Medulla oblongata (tissue), 1 donor: Measurements from ENCODE around the gene NUDT3.
"Not testable (repeated sequence)": the region's sequence is repeated elsewhere in the genome, so short reads cannot be mapped to it uniquely, and the experiment has no call there.

Source experiments
- DNase-seq: peaks from one replicate; pipeline ENCODE4 v3.0.0-alpha.2; 2015; ENCODE audit errors: extremely low spot score

The NUDT3 gene

DNA sequence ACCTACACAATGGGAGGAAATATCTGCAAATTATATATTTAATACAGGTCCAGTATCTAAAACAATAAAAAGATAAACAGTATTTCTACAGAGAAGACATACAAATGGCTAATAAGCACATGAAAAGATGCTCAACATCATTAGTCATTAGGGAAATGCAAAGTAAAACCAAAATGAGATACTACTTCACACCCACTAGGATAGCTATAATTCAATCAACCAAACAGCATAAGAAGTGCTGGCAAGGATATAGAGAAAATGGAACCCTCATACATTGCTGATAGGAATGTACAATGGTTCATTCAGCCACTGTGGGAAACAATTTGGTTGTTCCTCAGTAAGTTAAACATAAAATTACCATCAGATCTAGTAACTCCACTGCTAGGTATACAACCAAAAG is 48.7 kb downstream of the NUDT3 start:
- no peak for DNase-seq

DNA sequence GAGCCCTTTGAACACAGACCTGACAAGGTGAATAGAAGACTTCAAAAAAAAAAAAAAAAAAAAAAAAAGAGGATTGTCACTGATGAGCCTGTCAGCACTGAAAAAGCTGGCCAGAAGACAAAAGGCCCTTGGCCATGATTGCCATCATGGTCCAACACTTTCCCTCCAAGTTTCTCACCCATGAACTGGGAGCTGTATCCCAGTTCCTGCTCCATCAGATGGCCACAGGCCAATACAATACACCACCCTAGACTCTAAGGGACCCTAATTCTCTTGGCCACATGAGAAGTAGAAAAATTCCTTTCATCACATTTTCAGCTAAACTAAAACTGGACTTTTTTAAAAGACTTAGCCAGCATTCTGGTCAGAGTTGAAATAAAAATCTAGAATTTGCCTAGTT is 50.2 kb downstream of the NUDT3 start:
- no peak for DNase-seq

DNA sequence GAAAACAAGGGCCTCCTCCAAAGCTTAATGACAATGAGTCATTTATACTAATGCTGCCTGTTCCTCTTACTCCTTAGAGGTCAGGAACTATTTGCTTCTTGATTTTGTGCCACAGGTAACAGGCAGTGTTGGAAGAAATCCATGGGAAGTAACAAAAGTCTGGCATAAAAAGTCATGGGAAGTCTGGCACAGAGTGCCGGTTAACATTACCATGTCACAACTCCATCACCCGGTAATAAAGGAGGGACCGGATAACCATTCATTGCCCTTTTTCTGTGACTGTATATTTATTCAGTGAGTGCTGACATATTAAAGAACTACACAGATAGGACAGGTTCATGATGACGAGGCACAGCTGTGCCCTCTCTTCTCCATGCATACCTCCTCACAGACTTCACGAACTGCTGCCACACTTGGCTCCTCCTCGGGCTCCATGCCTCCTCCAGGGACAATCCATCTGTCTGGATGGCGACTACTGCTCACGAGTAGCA is 50.9 kb downstream of the NUDT3 start:
- DNase-seq, result no peak

DNA sequence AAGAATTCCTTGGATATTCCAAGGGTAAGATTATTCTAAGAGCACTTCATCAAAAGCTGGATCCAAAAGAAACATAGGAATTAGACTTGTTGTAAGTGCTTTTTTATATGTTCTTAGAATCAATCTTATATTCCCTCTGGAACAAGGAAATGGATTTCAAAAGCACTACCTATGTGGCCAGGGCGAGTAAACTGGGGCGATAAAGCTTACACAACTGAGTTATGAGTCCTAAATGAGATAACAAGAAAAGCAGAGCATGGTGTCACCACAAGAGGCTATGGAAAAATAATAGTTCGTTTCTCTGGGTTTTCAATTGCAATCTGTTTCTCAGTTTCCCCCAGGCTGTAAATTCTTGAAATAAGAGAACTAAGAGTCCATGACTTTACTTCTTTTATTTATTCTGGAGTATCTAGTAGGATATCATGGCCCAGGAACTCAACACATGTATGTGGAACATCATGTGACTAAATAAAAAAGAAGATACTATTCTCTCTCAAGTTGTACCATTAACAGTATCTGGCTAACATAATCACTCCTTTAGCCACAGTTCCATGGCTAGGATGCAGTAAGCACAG is 51.5 kb downstream of the NUDT3 start:
- DNase-seq, result no peak

DNA sequence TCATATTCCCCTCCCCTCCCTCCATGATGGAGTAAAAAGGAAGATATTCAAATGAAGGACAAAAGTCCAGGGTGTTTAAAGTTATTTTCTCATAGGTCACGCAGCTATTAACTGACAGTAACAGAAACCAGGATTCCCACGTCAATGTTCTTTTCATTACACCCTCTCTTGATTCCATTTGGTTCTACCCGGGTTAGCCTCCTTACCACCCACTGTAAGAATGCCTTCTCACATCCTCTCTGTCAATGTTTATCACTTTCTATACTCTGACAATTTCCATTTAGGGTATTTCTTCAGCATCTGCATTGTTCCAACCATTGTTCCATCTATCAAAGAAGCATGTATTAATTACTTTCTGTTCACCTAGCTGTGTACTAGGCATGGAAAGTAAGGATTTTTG is 52.1 kb downstream of the NUDT3 start:
- no peak for DNase-seq

DNA sequence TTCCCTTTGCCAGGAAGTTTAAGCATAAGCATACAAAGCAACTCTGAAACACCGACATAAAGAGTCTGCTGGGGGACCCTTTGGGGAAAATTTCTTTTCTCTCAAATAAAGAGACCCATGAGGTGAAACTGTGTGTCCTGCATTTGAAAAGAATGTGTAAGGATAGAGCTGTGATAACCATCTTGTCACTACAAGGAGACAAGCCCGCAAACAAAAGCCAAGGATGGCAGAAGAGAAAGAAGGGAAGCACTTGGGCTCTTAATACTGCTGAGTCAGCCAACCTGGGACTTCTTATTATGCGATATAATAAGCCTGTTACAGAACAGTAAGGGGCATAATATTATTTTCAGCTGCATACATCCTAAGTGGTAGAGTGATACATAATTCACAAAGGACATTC is 52.5 kb downstream of the NUDT3 start:
- DNase-seq, result no peak

DNA sequence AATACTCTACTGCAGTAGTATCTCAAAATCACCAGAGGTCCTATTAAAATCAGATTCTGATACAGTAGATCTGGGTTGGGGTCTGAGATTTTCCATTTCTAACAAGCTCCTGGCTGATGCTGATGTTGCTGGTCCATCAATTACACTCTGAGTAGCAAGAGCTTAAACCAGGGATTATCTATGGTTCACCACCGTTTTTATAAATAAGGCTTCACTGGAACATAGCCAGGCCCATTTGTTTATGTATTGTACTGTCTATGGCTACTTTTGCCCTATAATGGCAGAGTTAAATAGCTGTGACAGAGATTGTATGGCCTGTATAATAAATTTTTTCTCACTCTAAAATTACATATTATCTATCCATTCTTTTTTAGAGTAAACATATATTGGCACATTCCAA is 53.0 kb downstream of the NUDT3 start:
- no peak for DNase-seq

DNA sequence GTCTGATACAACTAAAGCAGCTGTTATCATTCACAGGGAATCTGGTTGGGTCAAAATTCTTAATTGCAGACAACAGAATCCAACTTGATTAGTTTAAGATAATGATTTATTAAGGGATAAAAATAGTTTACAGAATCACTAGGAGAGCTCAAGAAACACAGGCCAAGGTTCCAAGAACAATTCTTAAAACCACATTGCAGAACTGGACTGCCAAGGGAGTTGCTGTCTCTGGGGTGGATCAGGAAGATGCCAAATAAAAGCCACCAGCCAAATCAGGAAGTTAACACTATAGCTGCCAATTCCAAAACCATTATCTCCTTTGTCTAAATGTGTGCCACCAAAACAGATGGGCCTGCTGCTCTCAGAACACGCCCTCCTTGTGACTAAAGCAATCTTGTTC is 53.7 kb downstream of the NUDT3 start:
- DNase-seq, result no peak

DNA sequence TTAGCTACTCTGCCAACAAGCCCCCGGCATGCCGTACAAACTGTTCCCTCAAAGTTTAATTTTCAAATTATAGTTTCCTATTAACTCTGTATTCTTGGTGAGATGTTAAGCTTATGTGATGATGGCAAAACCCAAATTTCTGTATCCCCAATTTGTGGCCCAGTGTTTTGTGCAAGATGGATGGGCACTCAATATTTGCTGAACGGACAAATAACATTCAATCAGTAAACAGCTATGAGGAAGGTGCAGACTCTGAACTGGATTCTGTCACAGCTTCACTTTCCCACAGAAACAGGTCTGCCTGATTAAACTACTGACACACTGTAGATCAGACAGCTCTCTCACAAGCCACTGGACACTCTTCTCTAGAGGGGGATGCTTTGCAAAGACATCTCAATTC is 54.1 kb downstream of the NUDT3 start:
- DNase-seq, result no peak

DNA sequence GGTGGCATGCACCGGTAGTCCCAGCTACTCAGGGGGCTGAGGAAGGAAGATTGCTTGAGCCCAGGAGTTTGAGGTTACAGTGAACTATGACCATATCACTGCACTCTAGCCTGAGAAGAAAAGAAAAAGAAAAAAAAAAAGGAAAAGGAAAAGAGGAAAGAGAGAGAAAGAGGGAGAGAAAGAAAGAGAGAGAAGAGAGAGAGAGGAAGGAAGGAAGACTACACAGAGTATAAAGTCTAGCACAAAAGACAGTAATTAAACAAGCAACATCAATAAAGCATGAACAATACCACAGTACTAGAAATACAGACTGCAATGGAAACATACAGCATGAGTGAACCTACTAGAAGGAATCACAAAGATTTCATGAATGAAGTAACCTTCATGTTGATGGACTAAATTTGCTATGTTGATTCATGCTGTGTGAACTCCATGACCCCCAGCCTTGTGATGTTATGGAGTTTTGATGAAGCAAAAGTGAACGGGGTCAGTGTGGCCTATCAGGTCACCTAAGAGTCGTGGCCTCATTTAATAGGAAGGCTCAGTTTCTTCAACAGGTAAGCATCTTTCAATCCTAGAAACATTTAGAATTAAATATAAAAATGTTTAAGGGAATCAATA is 57.6 kb downstream of the NUDT3 start:
- DNase-seq, result no peak

DNA sequence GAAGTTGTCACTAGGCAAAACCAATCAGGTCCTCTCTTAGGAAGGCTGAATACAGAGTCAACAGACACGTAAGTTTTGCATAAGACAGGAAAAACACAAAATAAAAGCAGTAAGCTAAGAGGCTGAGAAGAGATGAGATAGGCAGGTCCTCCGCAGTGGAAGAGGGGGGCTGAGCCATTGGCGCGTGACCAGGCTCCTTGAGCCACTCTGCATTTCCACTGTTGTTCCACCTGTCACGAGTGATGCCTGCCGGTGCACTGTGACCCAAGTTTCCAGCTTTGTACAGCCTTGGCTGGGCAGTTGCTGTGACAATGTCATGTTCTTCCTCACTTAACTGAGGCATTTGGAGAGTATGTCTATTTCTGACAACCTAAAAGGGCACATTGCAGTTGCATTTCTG is 58.6 kb downstream of the NUDT3 start:
- DNase-seq, result no peak

DNA sequence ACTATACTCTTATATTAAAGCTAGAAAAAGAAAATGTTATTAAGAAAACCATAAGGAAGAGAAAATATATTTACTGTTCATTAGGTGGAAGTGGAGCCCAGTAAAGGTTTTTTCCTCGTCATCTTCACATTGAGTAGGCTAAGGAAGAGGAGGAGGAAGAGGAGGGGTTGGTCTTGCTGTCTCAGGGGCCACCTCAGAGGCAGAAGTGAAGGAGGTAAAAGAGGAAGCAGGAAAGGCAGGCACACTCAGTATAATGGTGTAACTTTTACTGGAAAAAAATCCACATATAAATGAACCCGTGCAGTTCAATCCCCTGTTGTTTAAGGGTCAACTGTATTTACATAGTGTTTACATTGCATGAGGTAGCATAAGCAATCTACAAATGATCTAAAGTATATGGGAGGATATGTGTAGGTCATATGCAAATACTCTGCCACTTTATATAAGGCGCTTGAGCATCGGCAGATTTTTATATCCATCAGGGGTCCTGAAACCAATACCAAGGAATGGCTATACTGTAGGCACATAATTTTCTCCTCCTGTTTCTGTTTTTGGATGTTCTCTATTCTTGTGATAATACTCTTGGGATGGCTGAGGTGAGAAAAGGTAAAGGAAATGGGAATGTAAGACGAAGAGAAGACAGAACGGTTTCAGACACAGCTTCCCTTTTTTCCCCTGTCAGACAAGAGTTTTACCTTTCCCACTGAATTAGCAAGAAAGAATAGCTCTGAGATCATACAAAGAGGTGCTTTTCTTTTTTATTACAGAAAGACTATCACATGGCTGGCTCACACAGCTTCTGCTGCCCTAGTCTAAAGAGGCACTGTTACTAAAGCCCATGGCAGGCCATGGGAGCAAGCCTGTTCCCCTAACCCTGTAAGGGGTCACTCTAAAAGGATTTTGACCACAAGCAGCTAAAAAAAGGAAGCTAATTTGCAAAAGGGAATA is 59.9 kb downstream of the NUDT3 start:
- no peak for DNase-seq

DNA sequence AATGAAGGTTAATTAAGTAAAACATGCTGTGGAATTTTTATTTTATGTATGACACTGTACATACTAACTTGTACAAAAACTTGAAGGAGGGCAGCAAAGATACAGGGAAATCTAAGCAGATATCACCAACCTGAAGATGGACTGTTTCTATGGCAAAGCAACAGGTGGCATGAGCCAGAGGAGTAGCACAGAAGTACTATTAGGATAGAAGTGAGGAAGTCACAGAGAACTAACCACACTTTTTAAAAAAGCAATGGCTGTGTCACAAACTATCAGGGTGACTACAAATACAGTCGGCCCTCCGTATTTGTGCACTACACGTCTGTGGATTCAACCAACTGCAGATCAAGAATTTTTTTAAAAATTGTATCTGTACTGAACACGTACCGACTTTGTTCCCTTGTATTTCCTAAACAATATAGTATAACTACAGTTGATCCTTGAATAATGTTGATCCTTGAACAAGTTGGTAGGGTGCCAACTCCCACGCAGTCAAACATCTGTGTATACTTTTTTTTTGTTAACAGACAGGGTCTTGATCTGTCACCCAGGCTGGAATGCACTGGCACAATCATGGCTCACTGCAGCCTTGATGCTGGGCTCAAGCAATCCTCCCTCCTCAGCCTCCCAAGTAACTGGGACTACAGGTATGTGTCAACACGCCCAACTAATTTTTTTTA is 61.0 kb downstream of the NUDT3 start:
- no peak for DNase-seq

DNA sequence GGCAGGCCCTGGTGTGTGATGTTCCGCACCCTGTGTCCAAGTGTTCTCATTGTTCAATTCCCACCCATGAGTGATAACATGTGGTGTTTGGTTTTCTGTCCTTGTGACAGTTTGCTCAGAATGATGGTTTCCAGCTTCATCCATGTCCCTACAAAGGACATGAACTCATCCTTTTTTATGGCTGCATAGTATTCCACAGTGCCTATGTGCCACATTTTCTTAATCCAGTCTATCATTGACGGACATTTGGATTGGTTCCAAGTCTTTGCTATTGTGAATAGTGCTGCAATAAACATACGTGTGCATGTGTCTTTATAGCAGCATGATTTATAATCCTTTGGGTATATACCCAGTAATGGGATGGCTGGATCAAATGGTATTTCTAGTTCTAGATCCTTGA is 62.7 kb downstream of the NUDT3 start:
- DNase-seq, result not testable (repeated sequence)

DNA sequence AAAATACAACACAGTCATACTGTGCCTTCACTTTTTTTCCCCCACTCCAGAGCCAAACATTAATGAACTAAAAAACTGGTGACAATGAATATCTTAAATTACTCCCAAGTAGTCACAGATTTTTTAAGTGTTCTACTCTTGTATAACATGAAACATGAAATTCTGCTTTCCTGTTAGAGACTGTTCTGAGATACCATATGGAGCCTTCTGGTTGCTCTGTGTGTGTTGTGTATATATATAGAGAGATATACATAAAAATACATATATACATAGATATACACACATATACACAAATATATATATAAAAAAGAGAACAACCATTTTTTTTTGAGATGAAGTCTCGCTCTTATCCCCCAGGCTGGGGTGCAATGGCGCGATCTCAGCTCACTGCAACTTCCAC is 63.5 kb downstream of the NUDT3 start:
- DNase-seq, result no peak

DNA sequence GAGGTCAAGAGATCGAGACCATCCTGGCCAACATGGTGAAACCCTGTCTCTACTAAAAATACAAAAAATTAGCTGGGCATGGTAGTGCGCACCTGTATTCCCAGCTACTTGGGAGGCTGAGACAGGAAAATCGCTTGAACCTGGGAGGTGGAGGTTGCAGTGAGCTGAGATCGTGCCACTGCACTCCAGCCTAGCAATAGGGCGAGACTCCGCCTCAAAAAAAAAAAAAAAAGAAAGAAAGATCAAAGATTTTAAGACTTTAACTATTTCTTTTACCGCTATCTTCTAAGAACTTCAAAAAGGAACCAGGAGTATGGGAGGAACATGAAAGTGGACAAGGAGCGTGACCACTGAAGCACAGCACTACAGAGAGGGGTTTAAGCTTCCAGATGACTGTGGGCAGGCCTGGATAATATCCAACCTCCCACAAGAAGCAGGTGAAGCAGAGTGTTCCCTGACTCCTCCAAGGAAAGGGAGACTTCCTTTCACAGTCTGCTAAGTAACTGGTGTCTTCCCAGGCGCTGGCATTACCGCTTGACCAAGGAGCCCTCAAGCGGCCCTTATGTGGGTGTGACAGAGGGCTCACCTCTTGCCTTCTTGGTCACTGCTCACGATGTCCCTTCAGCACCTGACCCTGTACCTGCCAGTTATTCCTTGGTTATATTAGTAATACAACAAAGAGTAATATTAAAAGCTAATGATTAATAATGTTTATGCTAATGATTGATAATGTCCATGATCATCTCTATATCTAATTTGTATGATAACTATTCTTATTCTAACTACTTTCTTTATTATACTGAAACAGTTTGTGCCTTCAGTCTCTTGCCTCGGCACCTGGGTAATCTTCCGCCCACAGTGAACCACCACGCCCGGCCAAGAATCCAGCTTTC is 64.9 kb downstream of the NUDT3 start:
- not testable (repeated sequence) for DNase-seq

DNA sequence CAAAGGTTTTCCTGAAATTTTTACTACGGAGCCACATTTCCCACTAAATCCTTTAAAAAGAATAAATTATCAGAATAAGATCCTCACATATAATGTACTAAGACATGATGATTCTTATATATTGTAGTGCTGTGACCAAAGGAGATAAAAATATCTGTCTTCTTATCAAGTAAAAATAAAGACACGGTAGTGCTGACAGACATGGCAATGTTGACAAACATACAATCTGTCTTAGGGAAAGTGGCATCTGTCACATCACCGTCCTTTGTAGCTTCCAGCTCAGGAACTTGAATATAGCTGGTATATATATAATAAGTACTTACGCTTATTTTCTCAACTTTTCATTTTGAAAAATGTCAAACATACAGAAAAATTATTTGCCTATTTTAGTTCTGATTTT is 66.8 kb downstream of the NUDT3 start:
- DNase-seq, result no peak

DNA sequence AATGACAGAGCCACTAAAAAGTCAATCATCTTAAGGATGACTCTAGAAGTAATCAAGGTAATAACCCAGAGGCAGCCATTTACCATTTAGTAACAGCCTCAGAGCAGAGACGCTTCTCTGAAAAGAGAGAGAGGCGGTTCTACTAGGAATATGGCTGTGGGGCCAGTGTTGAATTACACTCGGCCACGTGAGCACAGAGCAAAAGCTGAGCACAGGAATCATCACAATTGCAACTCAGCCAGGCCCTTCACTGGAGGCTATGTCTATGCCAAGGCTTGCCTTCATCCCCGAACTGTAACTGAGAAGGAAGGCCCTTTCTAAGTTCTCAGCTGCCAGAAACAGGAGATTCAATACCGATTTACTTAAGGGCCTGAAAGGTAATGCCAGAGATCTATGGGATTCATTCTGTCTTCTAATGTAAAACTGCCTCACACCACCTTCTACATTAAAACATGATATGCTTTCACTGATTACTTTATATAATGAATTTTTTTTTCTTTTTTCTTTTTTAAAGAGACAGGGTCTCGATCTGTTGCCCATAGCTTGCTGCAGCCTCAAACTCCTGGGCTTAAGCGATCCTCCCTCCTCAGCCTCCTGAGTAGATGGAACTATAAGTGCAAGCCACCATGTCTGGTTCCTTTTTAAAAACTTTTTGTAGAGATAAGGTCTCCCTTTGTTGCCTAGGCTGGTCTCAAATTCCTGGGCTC is 67.6 kb downstream of the NUDT3 start:
- no peak for DNase-seq

DNA sequence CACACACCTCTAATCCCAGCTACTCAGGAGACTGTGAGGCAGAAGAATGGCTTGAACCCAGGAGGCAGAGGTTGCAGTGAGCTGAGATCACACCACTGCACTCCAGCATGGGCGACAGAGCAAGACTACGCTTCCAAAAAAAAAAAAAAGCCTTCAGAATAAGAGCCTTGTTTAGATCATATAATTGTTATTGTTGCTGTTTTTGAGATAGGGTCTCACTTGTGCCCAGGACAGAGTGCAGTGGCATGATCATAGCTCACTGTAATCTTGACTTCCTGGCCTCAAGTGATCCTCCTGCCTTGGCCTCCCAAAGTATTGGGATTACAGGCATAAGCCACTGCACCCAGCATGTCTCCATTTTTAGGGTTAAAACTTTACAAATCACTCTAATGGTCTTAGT is 68.2 kb downstream of the NUDT3 start:
- DNase-seq, result not testable (repeated sequence)

DNA sequence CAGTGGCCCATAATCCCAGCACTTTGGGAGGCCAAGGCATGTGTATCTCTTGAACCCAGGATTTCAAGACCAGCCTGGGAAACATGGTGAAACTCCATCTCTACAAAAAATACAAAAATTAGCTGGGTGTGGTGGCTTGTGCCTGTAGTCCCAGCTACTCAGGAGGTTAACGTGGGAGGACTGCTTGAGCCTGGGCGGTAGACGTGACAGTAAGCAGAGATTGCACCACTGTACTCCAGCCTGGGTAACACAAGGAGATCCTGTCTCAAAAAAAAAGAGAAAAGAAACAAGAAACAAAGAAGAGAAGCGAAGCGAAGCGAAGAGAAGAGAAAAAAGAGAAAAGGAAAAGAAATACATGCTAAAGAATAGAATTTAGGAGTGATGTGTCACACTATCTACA is 69.2 kb downstream of the NUDT3 start:
- DNase-seq, result no peak

DNA sequence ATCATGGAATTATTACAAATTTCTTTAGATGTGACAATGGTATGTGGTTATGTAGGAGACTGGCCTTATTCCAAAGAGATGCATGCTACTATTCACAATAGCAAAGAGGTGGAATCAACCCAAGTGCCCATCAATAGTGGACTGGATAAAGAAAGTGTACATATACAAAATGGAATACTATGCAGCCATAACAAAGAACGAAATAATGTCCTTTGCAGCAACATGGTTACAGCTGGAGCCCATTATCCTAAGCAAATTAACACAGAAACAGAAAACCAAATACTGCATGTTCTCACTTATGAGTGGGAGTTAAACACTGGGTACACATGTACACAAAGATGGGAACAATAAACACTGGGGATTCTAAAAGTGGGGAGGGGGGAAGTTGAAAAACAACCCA is 69.7 kb downstream of the NUDT3 start:
- no peak for DNase-seq
